GM18870 (cell line): ENCODE data around the gene RNF207.
"Not testable (repeated sequence)": the region's sequence is repeated elsewhere in the genome, so short reads cannot be mapped to it uniquely, and the experiment has no call there.

Experiments used
- ATAC-seq: cut with Tn5 transposase; IDR thresholded peaks from one replicate; pipeline ENCODE4 v1.9.1; 2021; ENCODE audit warnings: moderate library complexity; ENCODE audit not compliant: unreplicated experiment

RNF207 gene

DNA sequence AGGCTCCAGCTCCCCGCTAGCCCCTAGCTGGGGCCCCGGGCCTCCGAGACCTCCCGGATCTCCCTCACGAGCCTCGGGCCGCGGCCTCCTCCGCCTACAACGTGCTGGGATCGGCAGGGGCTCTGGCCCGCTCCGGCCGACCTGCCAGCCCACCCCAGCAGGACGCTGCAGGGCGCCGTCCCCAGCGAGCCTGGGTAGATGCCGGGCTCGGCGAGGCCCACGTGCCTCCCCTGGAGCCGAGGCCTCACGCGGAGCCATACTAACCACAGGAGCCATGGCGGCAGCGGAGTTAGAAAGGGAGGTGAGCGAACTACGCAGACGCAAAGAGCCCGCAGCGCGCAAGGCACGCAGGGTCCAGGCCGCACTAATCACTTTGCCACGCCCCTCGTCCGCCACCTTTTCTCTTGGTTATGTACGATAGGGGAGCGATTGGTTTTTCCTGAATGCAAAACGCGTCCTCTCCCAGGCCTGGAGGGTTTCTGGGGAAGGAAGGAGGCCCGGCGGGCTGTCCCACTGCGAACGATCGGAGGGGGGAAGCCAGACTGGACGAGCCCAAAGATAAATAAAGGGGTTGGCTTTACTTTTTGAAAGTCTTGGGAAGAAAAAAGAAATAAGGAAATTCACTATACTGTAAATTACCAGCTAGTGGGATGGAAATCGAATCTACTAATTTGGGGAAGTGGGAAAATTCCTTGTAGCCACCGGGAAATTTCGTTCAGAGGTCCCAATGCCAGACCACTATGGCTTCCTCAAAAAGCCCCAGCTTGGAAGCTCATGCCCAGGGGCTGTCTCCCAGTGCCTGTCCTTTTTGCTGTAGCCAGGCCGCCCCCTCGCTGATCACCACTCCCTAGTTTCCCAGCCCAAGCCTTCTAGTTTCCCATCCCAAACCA lies 6.4 kb upstream of the RNF207 start, which contains the start of gene RPL22:
TSS of gene RPL22 (minus strand) at position 298 of the 890 bp plus-strand sequence. CDS start at position 276, 22 bp downstream.
- ATAC-seq: peak; percentile 92

DNA sequence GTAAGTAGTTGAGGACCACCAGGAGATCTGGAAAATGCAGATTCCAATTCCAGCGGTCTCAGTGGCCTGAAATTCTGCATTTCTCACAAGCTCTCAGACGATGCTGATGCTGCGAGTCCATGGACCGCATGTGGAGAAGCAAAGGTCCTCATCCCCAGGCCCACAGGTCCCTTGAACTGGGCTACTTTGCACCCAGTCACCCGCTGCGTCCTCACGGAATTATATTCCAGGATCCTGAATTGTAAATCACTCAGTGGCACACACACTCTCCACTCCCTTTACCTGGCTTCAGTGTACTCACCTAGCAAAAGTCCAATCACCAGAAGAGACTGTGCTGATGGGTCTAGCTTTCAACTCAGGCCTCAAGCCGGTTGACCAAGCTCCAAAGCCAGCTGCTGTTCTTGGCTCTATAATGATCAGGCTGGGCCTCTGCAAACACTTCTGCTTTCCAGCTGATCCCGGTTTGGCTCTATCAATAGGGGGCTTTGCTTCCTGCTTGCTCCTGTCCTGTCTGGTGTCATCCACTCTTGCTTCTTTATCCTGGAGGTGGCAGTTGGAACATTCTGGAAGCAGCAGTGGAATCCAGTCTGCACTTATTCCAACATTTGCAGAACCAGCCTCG lies 5.6 kb upstream of the RNF207 start:
- no peak for ATAC-seq

DNA sequence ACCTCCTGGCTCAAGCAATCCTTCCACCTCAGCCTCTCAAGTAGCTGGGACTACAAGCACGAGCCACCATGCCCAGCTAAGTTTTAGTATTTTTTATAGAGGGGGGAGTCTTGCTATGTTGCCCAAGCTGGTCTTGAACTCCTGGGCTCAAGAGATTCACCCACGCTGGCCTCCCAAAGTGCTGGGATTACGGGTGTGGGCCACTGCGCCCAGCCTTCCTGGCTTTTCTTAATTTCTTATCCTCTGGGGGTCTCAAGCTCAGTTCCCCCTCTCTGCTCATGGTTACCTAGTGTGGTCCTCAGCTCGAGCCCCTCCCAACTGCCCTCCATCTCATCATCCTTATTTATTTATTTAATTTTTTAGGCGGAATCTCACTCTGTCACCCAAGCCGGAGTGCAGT lies 3.7 kb upstream of the RNF207 start:
- ATAC-seq: no peak

DNA sequence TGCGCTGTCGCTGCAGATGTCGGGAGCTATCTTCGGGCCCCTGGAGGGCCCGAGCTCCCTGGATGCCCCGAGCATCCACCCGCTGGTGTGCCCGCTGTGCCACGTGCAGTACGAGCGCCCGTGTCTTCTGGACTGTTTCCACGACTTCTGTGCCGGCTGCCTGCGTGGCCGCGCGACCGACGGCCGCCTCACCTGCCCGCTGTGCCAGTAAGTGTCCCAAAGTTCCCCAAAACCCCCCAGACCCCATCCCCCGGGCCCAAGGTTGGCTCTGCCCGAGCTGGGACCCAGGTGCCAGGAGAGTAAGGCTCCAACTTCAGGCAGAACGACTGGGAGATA lies 569 bp downstream of the RNF207 start:
- no peak for ATAC-seq

DNA sequence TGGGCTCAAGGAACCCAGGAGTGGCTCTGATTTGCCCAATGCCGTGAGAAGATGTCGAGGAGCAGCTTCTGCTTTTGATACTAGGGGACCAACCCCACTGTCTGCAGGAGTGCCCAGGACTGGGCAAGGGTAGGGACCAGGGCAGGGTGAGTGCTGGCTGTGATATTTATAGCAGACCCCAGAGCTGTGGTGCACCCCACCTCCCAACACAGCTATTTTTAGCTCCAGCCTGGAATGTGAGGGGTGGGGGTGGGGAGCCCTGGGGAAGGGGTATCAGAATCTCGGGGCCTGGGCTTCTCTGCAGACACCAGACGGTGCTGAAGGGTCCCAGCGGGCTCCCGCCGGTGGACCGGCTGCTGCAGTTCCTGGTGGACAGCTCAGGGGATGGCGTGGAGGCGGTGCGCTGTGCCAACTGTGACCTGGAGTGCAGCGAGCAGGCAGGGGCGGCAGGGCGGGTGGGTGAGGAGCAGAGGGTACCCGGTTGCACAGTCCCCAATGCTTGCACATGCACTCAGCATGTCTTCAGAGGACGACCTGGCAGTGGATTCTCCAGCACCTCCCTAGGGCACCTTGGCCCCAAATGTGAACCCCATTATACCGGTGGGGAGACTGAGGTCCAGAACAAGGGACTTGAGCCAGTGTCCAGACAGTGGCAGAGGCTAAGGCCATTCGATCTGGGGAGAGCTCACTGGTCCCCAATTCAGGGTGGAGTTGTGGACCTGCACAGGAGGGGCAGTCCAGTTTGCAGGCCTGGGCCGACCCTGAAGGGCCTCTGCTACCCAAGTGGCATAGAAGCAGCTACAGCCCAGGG lies 1.4 kb downstream of the RNF207 start:
- no peak for ATAC-seq

DNA sequence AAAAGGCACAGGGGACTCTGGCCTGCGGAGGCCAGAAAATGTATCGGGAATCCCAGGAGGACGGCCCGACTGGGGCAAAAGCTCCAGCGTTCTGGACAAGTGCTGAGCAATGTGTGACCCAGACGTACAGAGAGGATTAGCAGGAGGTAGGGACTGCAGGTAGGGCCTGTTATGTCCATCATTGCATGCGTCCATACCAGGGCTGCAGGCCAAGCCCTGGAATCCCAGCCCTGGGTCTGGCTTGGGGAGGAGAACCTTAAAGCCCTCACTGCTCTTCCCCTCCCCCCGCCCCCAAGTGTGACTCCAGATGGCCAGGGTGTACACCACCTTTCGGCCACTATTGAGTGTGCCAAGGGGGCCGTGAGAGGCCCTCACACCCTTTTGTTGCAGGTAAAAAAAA lies 2.0 kb downstream of the RNF207 start:
- ATAC-seq: no peak

DNA sequence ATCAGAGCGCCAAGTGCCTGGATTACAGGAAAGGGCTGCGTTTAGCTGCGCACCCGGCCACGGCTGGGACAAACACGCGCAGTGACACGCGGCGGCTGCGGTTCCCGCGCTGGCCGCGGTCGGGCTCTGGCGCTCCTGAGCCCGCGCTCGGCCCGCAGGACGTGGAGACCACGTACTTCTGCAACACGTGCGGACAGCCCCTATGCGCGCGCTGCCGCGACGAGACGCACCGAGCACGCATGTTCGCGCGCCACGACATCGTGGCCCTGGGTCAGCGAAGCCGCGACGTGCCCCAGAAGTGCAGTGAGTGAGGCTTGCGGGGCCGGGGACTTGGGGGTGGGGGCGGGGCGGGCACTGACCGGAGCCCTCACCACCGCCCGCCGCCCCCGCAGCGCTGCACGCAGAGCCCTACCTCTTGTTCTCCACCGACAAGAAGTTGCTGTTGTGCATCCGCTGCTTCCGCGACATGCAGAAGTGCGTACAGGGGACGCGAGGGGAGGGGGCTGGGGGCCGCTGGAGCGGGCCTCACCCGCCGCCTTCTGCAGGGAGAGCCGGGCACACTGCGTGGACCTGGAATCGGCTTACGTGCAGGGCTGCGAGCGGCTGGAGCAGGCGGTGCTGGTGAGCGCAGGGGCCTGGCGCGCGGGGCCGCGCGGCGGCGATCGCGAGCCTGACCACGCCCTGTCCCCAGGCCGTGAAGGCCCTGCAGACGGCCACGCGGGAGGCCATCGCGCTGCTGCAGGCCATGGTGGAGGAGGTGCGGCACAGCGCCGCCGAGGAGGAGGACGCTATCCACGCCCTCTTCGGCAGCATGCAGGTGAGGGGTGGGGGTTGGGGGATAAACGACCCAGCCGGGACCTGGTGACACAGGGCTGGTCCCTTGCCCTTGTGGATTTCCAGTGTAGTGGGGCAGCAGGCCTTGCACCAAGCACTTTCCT lies 3.1 kb downstream of the RNF207 start:
- ATAC-seq: no peak

DNA sequence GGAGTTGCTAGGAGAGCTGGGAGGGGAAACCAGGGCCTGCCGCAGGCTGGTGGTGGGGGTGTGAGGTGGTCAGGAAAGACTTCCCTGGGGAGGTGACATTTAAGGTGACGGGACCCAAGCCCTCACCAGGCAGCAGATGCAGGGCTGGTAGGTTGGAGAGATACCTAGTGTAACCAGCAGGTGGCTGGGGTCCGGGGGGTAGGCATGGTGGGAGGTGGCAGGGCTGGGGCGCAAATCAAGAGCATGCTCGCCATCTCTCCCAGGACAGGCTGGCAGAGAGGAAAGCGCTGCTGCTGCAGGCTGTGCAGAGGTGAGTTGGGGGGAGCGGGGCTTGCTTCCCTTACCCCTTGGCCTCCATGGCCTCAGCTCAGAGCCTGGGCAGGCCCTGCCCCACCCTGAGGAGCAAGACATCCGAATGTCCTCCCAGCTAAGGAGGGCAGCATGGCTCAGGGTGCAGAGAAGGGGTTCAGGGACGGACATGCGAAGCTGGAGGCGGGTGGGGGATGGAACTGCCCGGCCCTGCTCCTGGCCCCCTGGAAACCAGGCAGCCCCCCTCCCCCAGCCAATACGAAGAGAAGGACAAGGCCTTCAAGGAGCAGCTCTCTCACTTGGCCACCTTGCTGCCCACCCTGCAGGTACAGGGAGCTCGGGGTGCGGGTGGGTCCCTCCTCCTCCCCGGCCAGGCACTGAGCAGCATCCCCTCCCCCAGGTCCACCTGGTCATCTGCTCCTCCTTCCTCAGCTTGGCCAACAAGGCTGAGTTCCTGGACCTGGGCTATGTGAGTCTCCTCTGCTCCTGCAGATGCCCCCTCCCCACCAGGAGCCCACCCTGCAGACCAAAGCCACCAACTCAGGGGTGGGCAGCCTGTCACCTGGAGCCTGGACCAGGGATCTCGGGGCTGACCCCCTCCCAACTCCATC lies 4.0 kb downstream of the RNF207 start:
- no peak for ATAC-seq

DNA sequence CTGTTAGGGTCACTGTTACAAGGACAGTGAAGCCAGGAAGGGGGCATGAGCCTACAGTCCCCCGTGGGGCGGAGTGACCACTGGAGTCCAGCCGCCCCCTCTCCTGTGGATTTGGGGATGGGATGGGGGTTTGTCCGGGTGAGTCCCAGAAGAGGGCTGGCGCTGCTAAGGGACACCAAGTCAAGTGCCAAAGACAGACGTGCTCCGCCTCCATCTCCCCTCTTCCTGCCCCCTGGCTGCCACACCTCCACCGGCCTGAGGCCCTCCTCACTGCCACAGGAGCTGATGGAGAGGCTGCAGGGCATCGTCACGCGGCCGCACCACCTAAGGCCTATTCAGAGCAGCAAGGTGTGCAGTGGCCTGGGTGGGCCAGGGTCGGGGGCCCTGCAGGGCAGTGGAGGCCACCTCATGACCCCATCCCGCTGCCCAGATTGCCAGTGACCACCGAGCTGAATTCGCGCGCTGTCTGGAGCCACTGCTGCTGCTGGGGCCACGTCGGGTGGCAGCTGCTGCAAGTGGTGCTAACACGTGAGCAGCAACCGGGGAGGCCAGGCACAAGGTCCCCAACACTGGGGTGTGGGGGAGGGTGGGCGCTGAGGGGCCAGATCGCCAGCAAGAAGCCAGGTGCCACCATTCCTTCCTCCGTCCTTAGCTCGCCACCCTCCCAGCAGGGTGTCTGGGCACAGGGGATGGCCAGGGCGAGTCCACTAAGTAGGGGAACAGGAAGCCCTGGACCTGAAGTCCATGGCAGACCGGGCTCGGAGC lies 4.9 kb downstream of the RNF207 start:
- ATAC-seq: no peak

DNA sequence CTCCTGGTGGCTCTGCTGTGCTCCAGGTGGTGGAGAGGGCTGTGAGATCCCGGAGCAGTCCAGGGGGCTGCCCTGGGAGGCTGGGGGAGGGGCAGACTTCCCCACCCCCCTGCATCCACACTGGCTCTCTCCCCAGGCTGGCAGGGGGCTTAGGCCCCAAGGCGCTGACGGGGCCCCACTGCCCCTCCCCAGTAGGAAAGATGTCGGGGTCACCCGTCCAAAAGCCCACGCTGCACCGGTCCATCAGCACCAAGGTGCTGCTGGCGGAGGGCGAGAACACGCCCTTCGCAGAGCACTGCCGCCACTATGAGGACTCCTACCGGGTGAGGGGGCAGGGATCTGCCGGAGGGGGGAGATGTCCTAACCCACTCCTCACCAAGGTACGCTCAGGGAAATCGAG lies 5.8 kb downstream of the RNF207 start:
- no peak for ATAC-seq

DNA sequence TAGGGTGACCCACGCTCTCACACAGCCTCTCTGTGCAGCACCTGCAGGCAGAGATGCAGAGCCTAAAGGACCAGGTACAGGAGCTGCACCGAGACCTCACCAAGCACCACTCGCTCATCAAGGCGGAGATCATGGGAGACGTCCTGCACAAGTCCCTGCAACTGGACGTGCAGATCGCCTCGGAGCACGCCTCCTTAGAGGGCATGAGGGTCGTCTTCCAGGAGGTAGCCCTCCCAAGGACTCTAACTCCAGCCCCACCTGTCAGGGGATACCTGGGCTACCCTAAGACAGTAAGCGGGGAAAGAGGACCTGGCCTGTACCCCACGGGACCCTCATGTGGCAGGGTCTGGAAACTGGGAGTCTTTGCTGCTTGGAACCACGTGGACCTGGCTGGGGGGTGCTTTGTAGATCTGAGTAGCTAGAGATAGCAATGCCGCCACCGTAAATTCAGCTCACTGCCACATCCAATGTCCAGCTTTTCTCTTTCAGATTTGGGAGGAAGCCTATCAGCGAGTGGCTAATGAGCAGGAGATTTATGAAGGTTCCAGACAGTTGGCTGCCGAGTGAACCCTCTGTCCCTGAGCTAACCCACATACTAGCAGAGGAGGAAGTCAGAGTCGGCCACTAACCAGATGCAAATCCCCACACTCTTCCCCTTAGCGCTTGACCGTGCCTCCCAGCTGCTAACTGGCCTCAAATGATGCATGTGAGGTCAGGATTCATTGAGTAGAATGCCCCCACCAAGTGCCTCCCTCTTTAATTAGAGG lies 6.5 kb downstream of the RNF207 start:
- no peak for ATAC-seq

DNA sequence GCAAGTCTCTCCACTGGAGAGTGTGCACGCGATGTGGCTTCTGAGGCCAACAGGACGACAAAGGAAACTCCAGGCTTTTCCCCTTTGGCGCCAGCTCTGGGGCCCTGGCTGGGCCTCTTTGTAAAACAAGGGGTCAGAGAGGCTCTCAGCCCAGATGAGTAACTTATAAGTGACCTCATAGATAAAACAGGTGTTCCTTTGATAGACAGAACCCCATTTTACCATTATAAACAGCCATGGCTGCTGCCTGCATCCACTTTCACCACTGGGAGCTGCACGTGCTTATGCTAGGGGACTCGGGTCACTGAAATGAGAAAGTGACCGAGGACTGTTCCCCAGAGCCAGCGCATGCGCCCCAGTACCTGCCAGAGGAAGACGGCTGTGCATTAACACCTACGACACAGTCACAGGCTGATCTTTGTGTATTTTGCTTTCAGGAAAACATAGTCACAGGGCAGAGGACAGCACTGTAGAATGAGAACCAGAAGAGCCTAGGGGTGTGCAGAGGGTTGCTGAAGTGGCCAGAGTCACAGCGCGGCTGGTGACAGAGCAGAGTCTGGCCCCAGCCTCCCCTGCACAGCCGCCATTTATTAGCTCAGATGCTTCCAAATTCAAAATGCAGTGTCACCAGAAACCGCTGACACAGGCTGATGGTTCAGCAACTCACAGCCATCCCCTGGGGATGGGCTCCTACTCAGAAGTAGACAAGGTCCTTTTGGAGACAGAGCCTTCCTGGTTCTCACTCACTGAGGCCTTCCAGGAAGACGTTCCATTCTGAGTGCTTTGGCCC lies 12.7 kb downstream of the RNF207 start:
- ATAC-seq: no peak

DNA sequence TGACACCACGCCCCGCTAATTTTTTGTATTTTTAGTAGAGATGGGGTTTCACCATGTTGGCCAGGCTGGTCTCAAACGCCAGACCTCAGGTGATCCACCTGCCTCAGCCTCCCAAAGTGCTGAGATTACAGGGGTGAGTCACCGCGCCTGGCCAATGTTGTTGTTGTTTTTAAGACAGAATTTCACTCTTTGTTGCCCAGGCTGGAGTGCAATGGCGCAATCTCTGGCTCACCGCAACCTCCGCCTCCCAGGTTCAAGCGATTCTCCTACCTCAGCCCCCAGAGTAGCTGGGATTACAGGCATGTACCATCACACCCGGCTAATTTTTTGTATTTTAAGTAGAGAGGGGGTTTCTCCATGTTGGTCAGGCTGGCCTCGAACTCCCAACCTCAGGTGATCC lies 13.7 kb downstream of the RNF207 start:
- not testable (repeated sequence) for ATAC-seq

DNA sequence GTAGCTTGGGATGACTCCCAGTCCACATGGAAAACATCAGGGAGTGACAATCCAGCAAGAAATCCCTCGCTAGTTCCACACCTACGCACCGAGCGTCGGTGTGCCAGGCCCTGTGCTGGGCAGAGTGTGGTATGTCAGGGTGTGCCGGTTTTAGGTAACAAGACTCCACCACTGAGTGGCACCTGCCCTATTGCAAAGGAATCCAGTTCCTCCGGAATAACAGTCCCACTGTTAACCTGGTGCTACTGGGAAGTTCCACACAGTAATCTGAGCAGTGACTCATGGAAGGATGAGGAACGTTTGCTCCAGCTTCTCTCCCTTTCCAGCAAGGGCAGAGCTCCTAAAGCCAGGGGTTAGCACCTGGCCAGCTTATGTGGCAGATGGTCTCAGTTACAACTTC lies 14.3 kb downstream of the RNF207 start:
- no peak for ATAC-seq

DNA sequence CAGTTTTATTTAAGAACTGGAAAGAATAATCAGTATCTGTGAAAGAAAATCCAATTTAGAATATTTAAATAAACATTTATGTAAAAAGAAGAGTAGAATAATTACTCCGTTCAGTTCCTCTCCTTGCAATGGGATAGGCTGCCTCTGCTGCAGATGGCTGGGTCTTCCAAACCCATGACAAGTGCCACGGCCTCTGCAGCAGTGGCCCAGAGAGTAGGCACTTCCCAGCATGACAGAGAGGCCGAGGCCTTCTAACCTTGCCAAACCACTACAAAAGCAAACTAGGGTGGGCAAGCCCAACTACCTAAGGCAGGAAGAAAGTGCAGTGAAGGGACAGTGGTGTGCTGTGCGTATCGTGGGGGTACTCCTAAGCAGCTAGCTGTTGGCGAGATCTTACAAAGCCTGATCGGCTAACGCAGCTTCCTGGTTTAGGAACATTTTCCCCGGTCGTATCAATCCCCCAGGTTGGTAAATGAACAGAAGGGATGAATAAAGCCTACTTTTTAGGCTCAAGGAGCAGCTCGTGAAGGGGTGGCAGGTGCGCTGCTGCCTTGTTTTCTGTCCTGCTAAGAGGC lies 15.4 kb downstream of the RNF207 start:
- ATAC-seq: no peak

DNA sequence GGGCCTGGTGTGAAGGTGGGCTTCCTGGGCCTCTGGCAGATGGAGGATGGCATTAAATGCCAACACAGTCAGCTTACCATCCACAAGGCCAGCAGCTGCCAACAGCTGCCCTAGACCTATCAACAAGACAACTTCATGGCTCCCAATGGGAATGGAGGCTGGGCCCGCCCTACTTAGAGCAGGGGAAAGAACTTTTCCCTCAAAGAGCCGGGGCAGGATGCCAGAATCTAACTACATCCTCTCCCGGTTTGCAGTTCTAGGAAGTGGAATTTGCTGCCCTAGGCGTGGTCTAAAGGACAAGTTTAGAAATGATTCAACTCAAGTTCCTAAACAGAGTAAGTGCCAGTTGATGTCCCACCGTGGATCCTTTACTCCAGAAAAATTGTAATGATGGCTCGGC lies 16.7 kb downstream of the RNF207 start:
- no peak for ATAC-seq

DNA sequence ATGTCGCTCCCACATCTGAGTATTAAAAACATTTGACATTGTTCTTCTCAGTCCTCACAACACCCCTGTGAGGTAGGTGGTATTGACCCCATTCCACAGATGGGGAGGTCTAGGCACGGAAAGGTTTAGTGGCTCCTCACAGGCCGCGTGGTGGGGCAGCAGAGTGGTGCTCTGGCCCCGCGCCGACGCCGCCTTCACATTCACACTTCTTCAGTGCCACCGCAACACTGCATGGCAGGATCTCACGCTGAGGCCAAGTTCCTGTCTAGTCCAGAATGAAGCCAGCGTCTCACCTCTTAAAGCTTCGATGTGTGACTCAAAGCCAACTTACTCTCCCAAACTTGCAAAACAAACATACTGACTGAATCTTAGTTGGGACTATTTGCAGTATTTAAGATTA lies 17.7 kb downstream of the RNF207 start:
- ATAC-seq: no peak
